Activated effector memory CD4-positive, alpha-beta T cell treated with Interleukin-2 at 50 U/mL for 16 hours (primary cell): ENCODE data around the gene UPP1.
"Not testable (repeated sequence)": the region's sequence is repeated elsewhere in the genome, so short reads cannot be mapped to it uniquely, and the experiment has no call there.

Experiments used
- DNase-seq: peaks from one replicate; pipeline ENCODE4 v3.0.0-alpha.2; 2020

Gene UPP1

GRCh38 chr7:48113275-48113674, 24.2 kb downstream of the UPP1 start:
- no peak for DNase-seq

- DNase-seq: no peak
Observed at GRCh38 chr7:48114115-48114514, 25.1 kb downstream of the UPP1 start.

- DNase-seq: no peak
Observed at GRCh38 chr7:48114589-48114988, 25.5 kb downstream of the UPP1 start.

DNA sequence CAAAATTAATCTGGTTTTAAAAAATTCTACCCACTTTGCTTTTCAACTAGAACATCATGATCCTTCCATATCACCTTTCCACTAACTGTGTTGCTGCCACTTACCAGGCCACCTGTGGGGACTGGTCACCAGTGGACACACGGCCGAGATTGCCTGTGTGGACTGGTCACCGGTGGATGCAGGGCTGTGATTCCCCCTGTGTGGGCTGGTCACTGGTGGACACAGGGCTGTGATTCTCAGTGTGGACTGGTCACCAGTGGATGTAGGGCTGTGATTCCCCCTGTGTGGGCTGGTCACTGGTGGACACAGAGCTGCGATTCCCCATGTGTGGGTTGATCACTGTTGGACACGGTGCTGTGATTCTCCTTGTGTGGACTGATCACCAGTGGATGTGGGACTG, 27.0 kb downstream of the UPP1 start:
- DNase-seq: no peak

DNA sequence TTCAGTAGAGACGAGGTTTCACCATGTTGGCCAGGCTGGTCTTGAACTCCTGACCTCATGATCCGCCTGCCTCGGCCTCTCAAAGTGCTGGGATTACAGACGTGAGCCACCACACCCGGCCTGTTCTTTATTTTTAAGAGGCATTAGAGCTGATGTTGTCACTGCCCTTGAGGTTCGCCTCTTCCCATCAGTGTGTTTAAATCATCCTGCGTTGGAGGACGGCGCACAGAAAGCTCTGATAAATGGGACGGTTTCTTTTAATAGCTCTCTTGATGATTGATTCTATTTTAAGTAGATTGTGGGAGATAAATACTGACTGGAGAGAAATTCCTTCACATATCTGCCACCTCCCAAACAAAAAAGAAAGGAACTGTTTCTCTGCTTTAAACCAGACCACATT, 29.0 kb downstream of the UPP1 start:
- DNase-seq: no peak

- not testable (repeated sequence) for DNase-seq
Observed at GRCh38 chr7:48120536-48120935, 31.5 kb downstream of the UPP1 start.

GRCh38 chr7:48126037-48126436, 37.0 kb downstream of the UPP1 start:
- no peak for DNase-seq

DNA sequence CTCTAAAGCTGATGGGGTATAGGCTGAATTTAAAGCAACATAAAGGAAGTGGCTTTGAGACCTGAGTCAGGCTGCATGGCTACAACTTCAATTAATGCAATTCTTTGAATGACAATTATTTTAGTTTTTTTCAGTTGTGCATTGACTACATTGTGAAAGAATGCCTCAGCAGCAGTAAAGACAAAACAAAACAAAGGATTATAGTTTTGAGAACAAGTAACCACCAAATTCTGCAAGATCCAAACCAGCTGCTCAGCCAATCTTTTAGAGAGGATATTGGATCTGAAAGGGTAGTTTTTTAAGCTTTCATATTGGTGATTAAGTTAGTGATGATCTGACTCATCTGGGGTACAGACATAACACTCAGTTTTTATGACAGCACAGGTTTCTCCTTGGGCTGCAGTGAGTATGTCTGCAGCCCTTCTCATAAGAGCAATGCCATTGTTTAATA, 41.6 kb downstream of the UPP1 start:
- no peak for DNase-seq

DNA sequence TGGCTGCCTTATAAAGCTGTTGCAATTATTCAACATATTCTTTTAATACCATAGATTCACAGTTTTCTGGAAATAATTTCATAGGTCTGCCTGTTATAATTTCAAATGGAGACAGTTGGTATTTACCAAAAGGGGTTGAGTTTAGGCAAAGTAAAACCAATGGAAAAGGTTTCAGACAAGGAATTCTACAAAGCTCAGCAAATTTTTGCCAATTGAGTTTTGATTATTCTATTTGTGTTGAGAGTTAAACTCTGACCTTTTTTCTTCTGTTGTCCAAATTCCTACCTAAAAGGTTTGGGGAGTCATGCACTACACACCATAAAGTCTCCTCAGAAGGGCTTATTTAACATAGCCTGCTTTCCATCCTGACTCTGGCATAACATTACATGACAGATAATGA, 43.7 kb downstream of the UPP1 start:
- DNase-seq: no peak

- no peak for DNase-seq
Observed at GRCh38 chr7:48139459-48139858, 50.4 kb downstream of the UPP1 start.

DNA sequence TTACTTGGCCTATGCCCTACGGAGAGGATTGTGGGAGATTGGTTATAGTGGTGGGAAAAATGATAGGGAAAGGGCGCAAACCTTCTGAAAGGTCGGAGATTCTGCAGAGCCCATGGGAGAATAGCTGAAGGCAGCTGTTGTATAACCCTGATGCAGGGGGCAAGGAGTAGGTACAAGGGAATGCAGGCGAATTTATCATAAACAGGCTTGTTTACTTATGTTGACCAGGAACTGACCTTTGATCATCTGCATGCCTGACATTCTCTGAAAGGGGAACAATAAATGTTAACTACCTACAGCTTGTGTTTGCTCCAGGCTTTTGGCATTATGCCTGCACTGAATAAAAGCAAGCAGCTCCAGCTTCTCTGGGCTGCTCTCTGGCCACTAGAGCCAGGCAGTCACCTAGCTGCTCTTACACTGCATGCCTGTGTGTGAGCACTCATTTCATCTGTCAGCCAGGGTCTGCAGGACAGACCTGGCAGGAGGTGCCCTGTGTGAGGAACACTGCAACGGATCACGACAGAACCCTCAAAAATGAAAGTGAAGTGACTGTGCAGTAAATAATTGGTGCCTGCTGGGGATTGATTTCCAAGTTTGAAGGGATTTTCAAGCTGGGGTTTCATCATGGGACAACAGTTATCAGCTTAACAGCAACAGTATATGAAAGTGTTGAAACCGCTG, 51.1 kb downstream of the UPP1 start:
- DNase-seq: no peak

DNA sequence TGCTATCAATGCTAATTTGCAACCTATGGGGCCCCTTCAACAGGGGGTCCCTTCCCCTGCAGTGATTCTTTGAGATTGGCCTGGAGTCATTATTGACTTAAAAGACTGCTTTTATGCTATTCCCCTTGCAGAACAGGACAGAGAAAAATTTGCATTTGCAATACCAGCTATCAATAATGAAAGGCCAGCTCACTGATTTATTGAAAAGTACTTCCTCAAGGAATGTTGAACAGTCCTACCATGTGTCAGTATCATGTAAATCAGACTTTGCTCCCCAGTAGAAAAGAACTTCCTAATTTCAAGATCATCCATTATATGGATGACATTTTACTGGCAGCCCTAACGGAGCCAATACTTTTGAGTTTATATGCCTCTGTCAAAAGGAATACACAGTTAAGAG, 52.5 kb downstream of the UPP1 start:
- DNase-seq: no peak

DNA sequence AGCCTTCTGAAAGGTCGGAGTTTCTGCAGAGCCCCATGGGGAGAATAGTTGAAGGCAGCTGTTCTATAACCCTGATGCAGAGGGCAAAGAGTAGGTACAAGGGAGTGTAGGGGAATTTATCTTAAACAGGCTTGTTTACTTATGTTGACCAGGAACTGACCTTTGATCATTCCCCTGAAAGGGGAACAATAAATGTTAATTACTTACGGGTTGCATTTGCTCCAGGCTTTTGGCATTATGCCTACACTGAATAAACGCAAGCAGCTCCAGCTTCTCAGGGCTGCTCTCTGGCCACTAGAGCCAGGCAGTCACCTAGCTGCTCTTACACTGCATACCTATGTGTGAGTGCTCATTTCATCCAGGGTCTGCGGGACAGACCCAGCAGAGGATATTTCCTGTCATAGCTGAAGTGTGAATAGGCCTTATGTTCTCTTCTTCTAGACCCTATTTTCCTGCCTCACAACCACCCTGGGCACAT, 55.3 kb downstream of the UPP1 start:
- DNase-seq: no peak

DNA sequence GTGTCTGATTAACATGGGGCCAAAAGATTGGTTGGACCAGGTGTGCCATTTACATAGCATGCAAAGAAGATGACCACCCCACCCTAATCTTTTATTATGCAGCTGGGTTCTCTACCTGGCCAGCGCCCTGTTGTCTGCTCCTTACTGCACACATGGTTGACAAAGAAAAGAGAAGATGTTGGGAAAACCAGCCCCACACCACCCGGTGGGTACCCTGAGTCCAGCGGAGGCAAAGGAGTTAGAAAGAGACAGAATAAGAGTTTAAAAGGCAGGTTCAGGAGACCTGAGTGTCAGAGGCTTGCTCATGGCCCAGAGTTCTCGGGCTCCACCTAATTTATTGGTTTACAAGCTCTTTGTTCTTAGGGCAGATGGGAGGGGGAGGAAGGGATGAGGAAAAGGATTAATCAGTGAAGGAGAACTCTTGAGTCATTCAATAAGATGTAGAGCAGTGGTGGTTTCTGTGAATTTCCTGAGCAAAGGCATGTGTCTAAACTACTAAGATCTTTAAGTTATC, 58.1 kb downstream of the UPP1 start:
- DNase-seq: no peak

DNA sequence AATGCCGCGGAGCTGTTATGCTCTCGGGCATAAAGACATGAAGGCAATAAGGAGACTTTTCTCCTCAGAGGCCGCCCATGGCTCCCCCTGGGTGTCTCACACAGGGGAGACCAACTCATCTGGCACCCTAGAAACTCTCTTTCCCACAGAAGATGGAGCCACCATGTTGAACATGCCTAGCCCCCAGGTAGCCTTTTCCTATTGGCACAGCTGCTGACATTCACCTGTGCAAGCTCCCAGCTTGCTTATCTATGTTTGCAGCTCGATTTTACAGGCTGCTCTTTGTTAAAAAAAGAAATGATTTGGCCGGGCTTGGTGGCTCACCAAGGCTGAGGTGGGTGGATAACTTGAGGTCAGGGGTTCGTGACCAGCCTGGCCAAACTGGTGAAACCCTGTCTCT, 58.6 kb downstream of the UPP1 start:
- not testable (repeated sequence) for DNase-seq

- no peak for DNase-seq
Observed at GRCh38 chr7:48148311-48148710, 59.2 kb downstream of the UPP1 start.

DNA sequence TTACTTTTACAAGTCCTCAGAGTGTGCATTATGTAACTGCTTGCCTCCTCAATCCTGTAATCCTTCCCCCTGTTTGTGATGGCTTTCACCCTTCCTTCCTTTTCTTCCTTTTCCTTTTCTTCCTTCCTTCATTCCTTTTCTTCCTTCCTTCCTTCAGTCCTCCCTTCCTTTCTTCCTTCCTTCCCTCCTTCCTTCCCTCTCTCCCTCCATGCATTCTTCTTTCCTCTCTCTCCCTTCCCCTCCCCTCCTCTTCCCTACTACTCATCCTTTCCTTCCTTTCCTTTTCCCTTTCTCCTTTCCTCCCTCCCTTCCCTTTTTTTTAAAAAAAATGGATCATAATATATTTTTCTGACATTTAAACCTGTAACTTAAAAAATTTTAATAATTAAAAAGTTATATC, 60.0 kb downstream of the UPP1 start:
- DNase-seq: no peak

DNA sequence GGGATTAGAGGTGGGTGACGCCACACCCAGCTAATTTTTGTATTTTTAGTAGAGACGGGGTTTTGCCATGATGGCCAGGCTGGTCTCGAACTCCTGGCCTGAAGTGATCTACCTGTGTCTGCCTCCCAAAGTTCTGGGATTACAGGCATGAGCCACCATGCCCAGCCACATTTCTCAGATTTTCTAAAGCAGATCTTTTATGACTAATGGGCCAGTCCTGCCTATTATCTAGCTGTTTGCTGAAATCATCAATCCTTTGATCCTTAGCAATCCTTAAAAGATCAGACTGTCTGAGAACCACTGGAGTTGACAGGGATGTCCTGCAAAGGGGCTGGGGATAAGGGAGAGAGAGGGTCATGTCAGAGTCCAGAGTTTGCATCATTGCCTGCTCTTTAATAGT, 61.0 kb downstream of the UPP1 start:
- no peak for DNase-seq

DNA sequence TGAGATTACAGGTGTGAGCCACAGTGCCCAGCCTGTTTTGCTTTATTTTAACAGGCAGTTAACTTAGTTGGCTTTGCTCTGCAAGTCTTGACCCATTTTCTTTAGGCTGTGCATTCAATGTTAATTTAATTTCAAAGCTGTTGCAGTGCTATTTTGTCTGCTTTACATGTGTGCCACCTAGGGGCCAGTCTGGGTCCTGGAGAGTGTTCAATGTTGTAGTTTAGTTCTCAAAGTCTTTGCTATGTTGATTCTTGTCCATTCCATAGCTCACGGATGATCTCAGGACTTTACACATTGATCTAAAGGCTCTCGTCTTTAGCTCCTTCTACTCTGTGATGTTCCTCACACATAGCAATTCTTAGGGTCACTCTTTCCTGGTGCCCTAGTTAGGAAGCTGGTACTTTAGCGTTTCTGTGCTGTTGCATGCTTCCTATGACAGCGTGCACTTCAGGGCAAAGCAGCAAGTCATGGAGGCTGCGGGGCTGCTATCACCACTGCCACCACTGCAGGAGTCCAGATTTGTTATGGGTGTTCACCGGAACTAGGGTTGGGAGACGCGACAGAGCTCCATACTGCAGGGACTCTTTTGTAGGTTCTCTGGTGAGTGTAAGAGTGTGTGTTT, 65.8 kb downstream of the UPP1 start:
- peak; percentile 5 for DNase-seq
